HEK293T (cell line): ENCODE measurements around the gene DOCK3.

Experiments
- FOXK2 ChIP-seq: fragments of 450-650 bp; IDR thresholded peaks from 2 replicates; pipeline ENCODE4 v1.6.1; 2016; ENCODE audit warnings: mild to moderate bottlenecking
- PKNOX1 ChIP-seq: fragments of 450-650 bp; IDR thresholded peaks from 2 replicates; pipeline ENCODE4 v1.6.1; 2016

GRCh38 chr3:51384055-51384725 lies 709.5 kb downstream of the DOCK3 start:
- TF ChIP-seq PKNOX1, result no peak
- no peak for TF ChIP-seq FOXK2
